CD4-positive, alpha-beta T cell treated with Interleukin-21 for 1 hour (primary cell): Measurements from ENCODE around the gene ETFDH.
"Not testable (repeated sequence)": the region's sequence is repeated elsewhere in the genome, so short reads cannot be mapped to it uniquely, and the experiment has no call there.

Experiments used
- DNase-seq: peaks from one replicate; pipeline ENCODE4 v3.0.0-alpha.2; 2020

The ETFDH gene

GRCh38 chr4:158671915-158672806 lies at the start of gene ETFDH:
Gene ETFDH (plus strand): TSS chr4:158672296. CDS start chr4:158672457, 161 bp downstream.
- DNase-seq = peak; percentile 99

GRCh38 chr4:158624889-158625478 lies 47.1 kb upstream of the ETFDH start:
- DNase-seq = peak; percentile 33

GRCh38 chr4:158625544-158625943 lies 46.6 kb upstream of the ETFDH start:
- DNase-seq = no peak

GRCh38 chr4:158630893-158631292 lies 41.2 kb upstream of the ETFDH start:
- no peak for DNase-seq

GRCh38 chr4:158636619-158637018 lies 35.5 kb upstream of the ETFDH start:
- DNase-seq = no peak

- no peak for DNase-seq
These were observed 27.7 kb upstream of the ETFDH start for GRCh38 chr4:158644356-158644755.

- no peak for DNase-seq
These were observed 27.3 kb upstream of the ETFDH start for GRCh38 chr4:158644760-158645159.

- DNase-seq = no peak
These were observed 22.9 kb upstream of the ETFDH start for GRCh38 chr4:158649111-158649680.

- no peak for DNase-seq
These were observed 19.2 kb upstream of the ETFDH start for GRCh38 chr4:158652920-158653319.

- DNase-seq = no peak
These were observed 15.7 kb upstream of the ETFDH start for GRCh38 chr4:158656439-158656838.

GRCh38 chr4:158657291-158657690 lies 14.8 kb upstream of the ETFDH start:
- no peak for DNase-seq

- not testable (repeated sequence) for DNase-seq
These were observed 8.8 kb upstream of the ETFDH start for GRCh38 chr4:158663255-158663654.

GRCh38 chr4:158663707-158664625 lies 8.1 kb upstream of the ETFDH start:
- not testable (repeated sequence) for DNase-seq

- DNase-seq = no peak
These were observed 7.3 kb upstream of the ETFDH start for GRCh38 chr4:158664806-158665205.

GRCh38 chr4:158666892-158667291 lies 5.2 kb upstream of the ETFDH start:
- DNase-seq = no peak

GRCh38 chr4:158667651-158668198 lies 4.4 kb upstream of the ETFDH start:
- DNase-seq = peak; percentile 51

GRCh38 chr4:158669310-158669709 lies 2.8 kb upstream of the ETFDH start:
- DNase-seq = no peak

GRCh38 chr4:158670975-158671664 lies 976 bp upstream of the ETFDH start:
- peak; percentile 67 for DNase-seq

- no peak for DNase-seq
These were observed 506 bp upstream of the ETFDH start, which contains the start of gene C4orf46 for GRCh38 chr4:158671665-158671914. Gene C4orf46 (minus strand): TSS chr4:158671887. CDS start chr4:158671801, 86 bp downstream.

- DNase-seq = no peak
These were observed 1.5 kb downstream of the ETFDH start for GRCh38 chr4:158673633-158674032.

- DNase-seq = no peak
These were observed 4.0 kb downstream of the ETFDH start for GRCh38 chr4:158676076-158676475.

- DNase-seq = no peak
These were observed 6.7 kb downstream of the ETFDH start for GRCh38 chr4:158678767-158679166.
